Measurements from ENCODE around the gene HTR3B.
"Not testable (repeated sequence)": the region's sequence is repeated elsewhere in the genome, so short reads cannot be mapped to it uniquely, and the experiment has no call there.

The HTR3B gene

GRCh38 chr11:113877670-113878055 is 26.9 kb upstream of the HTR3B start:
- no peak for DNase-seq
- Histone ChIP-seq H3K9me3 (ENCODE audit: severe bottlenecking) (no peaks in the 10 kb centered on the region), H3K27ac (no peak overlapping the region), H3K4me3 (ENCODE audit: low read depth, low read length) (no peak overlapping the region), H3K36me3 (no peaks in the 10 kb centered on the region), H3K27me3 (ENCODE audit: insufficient read depth, low read depth, severe bottlenecking) (no peaks in the 10 kb centered on the region)
- TF ChIP-seq CTCF (IDR thresholded peaks at IDR 0.05; ENCODE audit: low read depth, low read length) = no peak

- not testable (repeated sequence) for DNase-seq; H3K36me3 ChIP-seq; H3K27ac ChIP-seq; H3K9me3 ChIP-seq (ENCODE audit: severe bottlenecking); H3K4me3 ChIP-seq (ENCODE audit: low read depth, low read length); H3K27me3 ChIP-seq (ENCODE audit: insufficient read depth, low read depth, severe bottlenecking)
Observed at GRCh38 chr11:113879446-113879845, 25.1 kb upstream of the HTR3B start.

GRCh38 chr11:113880971-113881370 is 23.6 kb upstream of the HTR3B start:
- H3K4me3 ChIP-seq (ENCODE audit: low read depth, low read length) = no peak overlapping the region
- no peak for DNase-seq
- H3K9me3 ChIP-seq (ENCODE audit: severe bottlenecking) = no peaks in the 10 kb centered on the region
- H3K27ac ChIP-seq = no peak overlapping the region
- H3K27me3 ChIP-seq (ENCODE audit: insufficient read depth, low read depth, severe bottlenecking) = no peaks in the 10 kb centered on the region
- TF ChIP-seq CTCF (IDR thresholded peaks at IDR 0.05; ENCODE audit: low read depth, low read length) = no peak
- no peaks in the 10 kb centered on the region for H3K36me3 ChIP-seq

- Histone ChIP-seq H3K36me3 (no peaks in the 10 kb centered on the region), H3K4me3 (ENCODE audit: low read depth, low read length) (no peak overlapping the region), H3K9me3 (ENCODE audit: severe bottlenecking) (no peaks in the 10 kb centered on the region), H3K27ac (no peak overlapping the region), H3K27me3 (ENCODE audit: insufficient read depth, low read depth, severe bottlenecking) (no peaks in the 10 kb centered on the region)
- DNase-seq = no peak
- no peak for TF ChIP-seq CTCF (IDR thresholded peaks at IDR 0.05; ENCODE audit: low read depth, low read length)
Observed at GRCh38 chr11:113881856-113882255, 22.7 kb upstream of the HTR3B start.

GRCh38 chr11:113884361-113884836 is 20.2 kb upstream of the HTR3B start:
- no peak for TF ChIP-seq CTCF (IDR thresholded peaks at IDR 0.05; ENCODE audit: low read depth, low read length)
- Histone ChIP-seq H3K27ac (peak overlapping the region; percentile 80), H3K36me3 (no peaks in the 10 kb centered on the region), H3K4me3 (ENCODE audit: low read depth, low read length) (no peak overlapping the region), H3K9me3 (ENCODE audit: severe bottlenecking) (no peaks in the 10 kb centered on the region), H3K27me3 (ENCODE audit: insufficient read depth, low read depth, severe bottlenecking) (no peaks in the 10 kb centered on the region)
- peak; percentile 75 for DNase-seq

- no peaks in the 10 kb centered on the region for H3K9me3 ChIP-seq (ENCODE audit: severe bottlenecking)
- no peak for TF ChIP-seq CTCF (IDR thresholded peaks at IDR 0.05; ENCODE audit: low read depth, low read length)
- H3K4me3 ChIP-seq (ENCODE audit: low read depth, low read length) = no peak overlapping the region
- H3K27me3 ChIP-seq (ENCODE audit: insufficient read depth, low read depth, severe bottlenecking) = no peaks in the 10 kb centered on the region
- DNase-seq = no peak
- H3K27ac ChIP-seq = no peak overlapping the region; the same call in 1 of the 2 replicates
- no peaks in the 10 kb centered on the region for H3K36me3 ChIP-seq
Observed at GRCh38 chr11:113885897-113886296, 18.7 kb upstream of the HTR3B start.
